Tibial nerve (tissue), 4 donors: ENCODE data around the gene TENT4B. TPM values are rescaled to one million over a fixed set of nuclear protein-coding genes. Genes with fewer than 3 reads are reported as not detected.

Experiments used
- DNase-seq, 2 donors: peaks; one replicate each; pipeline ENCODE4 v3.0.0-alpha.2; 2019; ENCODE audit warnings: low spot score in 2 of 2
- H3K27ac ChIP-seq, 4 donors: fragments of 200-600 bp; sonication (generic) in 3 of 4; one replicate each; pipeline ENCODE4 v1.5.1; 2017 to 2019; ENCODE audit warnings: mild to moderate bottlenecking in 1 of 4
- H3K27me3 ChIP-seq, 2 donors: fragments of 200-600 bp; sonication (generic) in 1 of 2; one replicate each; pipeline versions ENCODE4 v1.5.1 to v1.6.0; 2017 to 2019
- H3K36me3 ChIP-seq, 3 donors: fragments of 200-600 bp; sonication (generic); one replicate each; pipeline ENCODE4 v1.5.1; 2018 to 2019
- H3K4me1 ChIP-seq, 4 donors: fragments of 200-600 bp; sonication (generic) in 3 of 4; one replicate each; pipeline ENCODE4 v1.5.1; 2017 to 2019
- H3K4me3 ChIP-seq, 4 donors: fragments of 200-600 bp; sonication (generic) in 3 of 4; one replicate each; pipeline ENCODE4 v1.5.1; 2017 to 2019; ENCODE audit warnings: mild to moderate bottlenecking in 1 of 4, moderate library complexity in 1 of 4
- H3K9me3 ChIP-seq, 4 donors: fragments of 200-600 bp; sonication (generic) in 3 of 4; one replicate each; pipeline ENCODE4 v1.5.1; 2017 to 2019
- CTCF ChIP-seq, 5 experiments: fragments of 200-600 bp in 3 of 5; fragments of 450-650 bp in 2 of 5; sonication (generic) in 3 of 5; IDR thresholded peaks; one replicate each; pipeline ENCODE4 v1.5.1; 2016 to 2019; ENCODE audit warnings: antibody characterized with exemption in 5 of 5, mild to moderate bottlenecking in 3 of 5, moderate library complexity in 2 of 5
- EP300 ChIP-seq, 2 donors: sonication (generic); formaldehyde crosslinking; IDR thresholded peaks; one replicate each; pipeline ENCODE4 v1.6.1; 2017; ENCODE audit warnings: antibody characterized with exemption in 2 of 2, mild to moderate bottlenecking in 1 of 2
- POLR2A ChIP-seq, 2 donors: fragments of 450-650 bp; IDR thresholded peaks; one replicate each; pipeline ENCODE4 v1.6.1; 2017; ENCODE audit warnings: antibody characterized with exemption in 2 of 2, mild to moderate bottlenecking in 2 of 2, moderate library complexity in 2 of 2
- WGBS, 2 donors: methylation state at CpG; one replicate each; pipeline ENCODE4 v1.1.5; 2018; 5-methylcytosine and 5-hydroxymethylcytosine counted together
- total RNA-seq, 4 donors: library from RNA; depleted of rRNA; stranded (reverse); fragments of >200 nt; gene quantifications; one replicate each; pipeline ENCODE4 v1.1.0, GENCODE V29; 2016

Gene TENT4B
- total RNA-seq, 4 donors from 2014 or later = 11.7 to 18.6 (median 16.5) TPM

DNA sequence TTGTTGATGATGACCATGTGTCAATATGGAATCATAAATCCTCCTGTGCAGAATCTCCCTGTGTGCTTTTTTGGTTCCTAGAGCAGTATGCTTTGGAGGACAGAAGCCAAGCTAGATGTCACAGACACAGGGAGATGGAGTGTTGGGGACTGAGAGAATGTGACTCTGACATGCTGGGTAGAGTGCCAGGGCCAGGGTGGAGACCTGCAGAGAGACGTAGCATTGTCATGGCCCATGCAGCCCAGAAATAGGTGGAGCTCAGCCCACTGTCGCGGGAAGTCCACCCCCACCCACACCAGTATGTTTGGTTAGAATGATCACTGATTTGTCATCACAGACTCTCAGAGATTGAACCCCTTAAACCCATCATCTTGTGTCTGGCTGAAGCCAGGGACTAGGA, 74.0 kb downstream of the TENT4B start:
- 61 to 67% methylated on average over 3 of the region's 3 CpGs for WGBS, 2 donors
- Histone ChIP-seq H3K9me3 (no peaks in the 10 kb centered on the region), H3K4me3 (no peak overlapping the region), H3K27ac (no peak overlapping the region), H3K36me3 (peaks cover 0 to 70% (median 5%) of the 10 kb centered on the region in 3 donors), H3K27me3 (no peaks in the 10 kb centered on the region), H3K4me1 (no peaks in the 10 kb centered on the region)
- DNase-seq = no peak
- TF ChIP-seq CTCF (IDR thresholded peaks at IDR 0.05) (no peak), EP300 (IDR thresholded peaks at IDR 0.05) (no peak), POLR2A (IDR thresholded peaks at IDR 0.05) (no peak)

GRCh38 chr16:50227665-50228064, 74.6 kb downstream of the TENT4B start:
- Histone ChIP-seq H3K27me3 (no peaks in the 10 kb centered on the region), H3K9me3 (no peaks in the 10 kb centered on the region), H3K27ac (no peak overlapping the region), H3K4me1 (no peaks in the 10 kb centered on the region), H3K36me3 (peaks cover 0 to 67% (median 5%) of the 10 kb centered on the region in 3 donors), H3K4me3 (no peak overlapping the region)
- TF ChIP-seq EP300 (IDR thresholded peaks at IDR 0.05) = no peak
- no peak for TF ChIP-seq CTCF (IDR thresholded peaks at IDR 0.05)
- no peak for DNase-seq
- WGBS, 2 donors = 81% methylated on average over 8 of the region's 8 CpGs

GRCh38 chr16:50228364-50228868, 75.3 kb downstream of the TENT4B start:
- no peak overlapping the region for H3K4me3 ChIP-seq
- no peak overlapping the region for H3K27ac ChIP-seq
- WGBS, 2 donors = 96 to 98% methylated on average over 5 of the region's 5 CpGs
- no peaks in the 10 kb centered on the region for H3K4me1 ChIP-seq
- H3K9me3 ChIP-seq = no peaks in the 10 kb centered on the region
- no peak for DNase-seq
- TF ChIP-seq EP300 (IDR thresholded peaks at IDR 0.05) (no peak), CTCF (IDR thresholded peaks at IDR 0.05) (no peak), POLR2A (IDR thresholded peaks at IDR 0.05) (no peak)
- H3K27me3 ChIP-seq = no peaks in the 10 kb centered on the region
- peaks cover 0 to 61% (median 5%) of the 10 kb centered on the region in 3 donors for H3K36me3 ChIP-seq

GRCh38 chr16:50229149-50229726, 76.1 kb downstream of the TENT4B start:
- 90% methylated on average over 10 of the region's 10 CpGs for WGBS, 2 donors
- Histone ChIP-seq H3K4me1 (no peaks in the 10 kb centered on the region), H3K4me3 (no peak overlapping the region), H3K9me3 (no peaks in the 10 kb centered on the region), H3K36me3 (peaks cover 0 to 53% (median 5%) of the 10 kb centered on the region in 3 donors), H3K27me3 (no peaks in the 10 kb centered on the region), H3K27ac (no peak overlapping the region)
- no peak for DNase-seq
- TF ChIP-seq EP300 (IDR thresholded peaks at IDR 0.05) (no peak), CTCF (IDR thresholded peaks at IDR 0.05) (no peak), POLR2A (IDR thresholded peaks at IDR 0.05) (no peak)

GRCh38 chr16:50234771-50235556, 81.9 kb downstream of the TENT4B start:
- no peaks in the 10 kb centered on the region for H3K27me3 ChIP-seq
- no peak overlapping the region for H3K27ac ChIP-seq
- no peaks in the 10 kb centered on the region for H3K9me3 ChIP-seq
- no peaks in the 10 kb centered on the region for H3K36me3 ChIP-seq
- no peak overlapping the region for H3K4me3 ChIP-seq
- DNase-seq = no peak
- H3K4me1 ChIP-seq = peaks cover 0 to 10% (median 0%) of the 10 kb centered on the region in 4 donors
- TF ChIP-seq CTCF (IDR thresholded peaks at IDR 0.05) = no peak
- no peak for TF ChIP-seq POLR2A (IDR thresholded peaks at IDR 0.05)
- TF ChIP-seq EP300 (IDR thresholded peaks at IDR 0.05) = no peak
- 54 to 56% methylated on average over 5 of the region's 5 CpGs for WGBS, 2 donors
